Left ventricle myocardium inferior (tissue), 1 donor: ENCODE data around the gene TNIK. TPM values are rescaled to one million over a fixed set of nuclear protein-coding genes. Genes with fewer than 3 reads are reported as not detected.
"Not testable (repeated sequence)": the region's sequence is repeated elsewhere in the genome, so short reads cannot be mapped to it uniquely, and the experiment has no call there.

Source experiments
- DNase-seq: peaks from one replicate; pipeline ENCODE4 v3.0.0-alpha.2; 2020
- H3K27ac ChIP-seq: fragments of 200-600 bp; replicated peaks from 2 replicates; pipeline ENCODE4 v1.8.0; 2021
- H3K27me3 ChIP-seq: fragments of 200-600 bp; 2 replicates; pipeline ENCODE4 v1.8.0; 2021; ENCODE audit warnings: low read depth
- H3K36me3 ChIP-seq: fragments of 200-600 bp; 2 replicates; pipeline ENCODE4 v1.8.0; 2021
- H3K4me1 ChIP-seq: fragments of 200-600 bp; 2 replicates; pipeline ENCODE4 v1.8.0; 2021
- H3K4me3 ChIP-seq: fragments of 200-600 bp; 2 replicates; pipeline ENCODE4 v1.8.0; 2021; ENCODE audit warnings: mild to moderate bottlenecking, moderate library complexity
- H3K9me3 ChIP-seq: fragments of 200-600 bp; replicated peaks from 2 replicates; pipeline ENCODE4 v1.8.0; 2021
- intact Hi-C: fragments of 100-400 bp; cut with micrococcal nuclease; formaldehyde crosslinking; loops from one replicate; pipeline ENCODE4 v1.11.0; 2022
- total RNA-seq: library from RNA; stranded (reverse); fragmentation: NEBNext Ultra II Directional; extraction: Animal tissue kit (Norgen Biotek cat#: 25700); gene quantifications from one replicate; pipeline ENCODE4 v1.2.1, GENCODE V29; 2021
- TF ChIP-seq, protein P1 (sequence below): fragments of 200-600 bp; IDR thresholded peaks from 2 replicates; pipeline ENCODE4 v1.8.0; 2021; ENCODE audit warnings: antibody characterized with exemption, mild to moderate bottlenecking, borderline replicate concordance
- donor health status: DM: no; HTN: yes; CAD: no; lungs with severe emphysema.

TNIK gene
- total RNA-seq, 1 donor from 2014 or later: 28.6 TPM

DNA sequence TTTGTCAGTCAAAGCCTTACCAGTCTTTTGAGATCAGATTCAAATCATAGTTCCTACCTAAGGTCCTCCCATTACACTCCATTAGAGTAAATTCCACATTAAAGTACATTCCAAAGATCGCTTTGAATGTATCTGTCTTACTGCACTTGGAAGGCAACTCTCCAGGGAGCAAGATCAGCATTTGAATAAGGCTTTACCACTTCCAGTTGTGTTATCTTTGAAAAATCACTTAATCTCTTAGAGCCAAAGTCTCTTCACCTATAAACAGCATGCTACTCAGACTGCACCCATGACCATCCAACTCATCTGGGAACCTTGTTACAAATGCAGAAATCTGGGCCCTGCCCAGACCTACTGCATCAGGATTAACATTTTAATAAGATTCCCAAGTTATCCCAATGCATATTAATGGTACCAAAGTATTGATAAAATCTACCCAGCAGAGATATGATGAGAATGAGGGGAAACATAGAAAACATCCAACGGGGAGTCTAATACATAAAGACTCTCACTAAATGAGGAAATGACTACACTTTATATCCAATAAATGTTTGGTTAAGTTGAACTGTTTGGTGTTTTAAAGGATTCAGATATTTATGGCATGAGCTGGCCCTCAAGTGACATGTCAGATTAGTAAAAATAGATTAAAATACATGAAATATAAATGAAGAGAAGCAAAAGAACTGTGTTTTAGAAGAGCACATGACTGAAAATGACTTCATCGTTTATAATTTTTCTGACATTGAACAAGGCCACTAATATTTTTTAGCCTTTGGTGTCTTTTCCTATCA, 75.9 kb downstream of the TNIK start:
- no peaks in the 10 kb centered on the region for H3K9me3 ChIP-seq
- peaks cover 62% of the 10 kb centered on the region for H3K4me1 ChIP-seq
- H3K27me3 ChIP-seq: no peaks in the 10 kb centered on the region
- no peak overlapping the region for H3K4me3 ChIP-seq
- TF ChIP-seq, protein P1, sequence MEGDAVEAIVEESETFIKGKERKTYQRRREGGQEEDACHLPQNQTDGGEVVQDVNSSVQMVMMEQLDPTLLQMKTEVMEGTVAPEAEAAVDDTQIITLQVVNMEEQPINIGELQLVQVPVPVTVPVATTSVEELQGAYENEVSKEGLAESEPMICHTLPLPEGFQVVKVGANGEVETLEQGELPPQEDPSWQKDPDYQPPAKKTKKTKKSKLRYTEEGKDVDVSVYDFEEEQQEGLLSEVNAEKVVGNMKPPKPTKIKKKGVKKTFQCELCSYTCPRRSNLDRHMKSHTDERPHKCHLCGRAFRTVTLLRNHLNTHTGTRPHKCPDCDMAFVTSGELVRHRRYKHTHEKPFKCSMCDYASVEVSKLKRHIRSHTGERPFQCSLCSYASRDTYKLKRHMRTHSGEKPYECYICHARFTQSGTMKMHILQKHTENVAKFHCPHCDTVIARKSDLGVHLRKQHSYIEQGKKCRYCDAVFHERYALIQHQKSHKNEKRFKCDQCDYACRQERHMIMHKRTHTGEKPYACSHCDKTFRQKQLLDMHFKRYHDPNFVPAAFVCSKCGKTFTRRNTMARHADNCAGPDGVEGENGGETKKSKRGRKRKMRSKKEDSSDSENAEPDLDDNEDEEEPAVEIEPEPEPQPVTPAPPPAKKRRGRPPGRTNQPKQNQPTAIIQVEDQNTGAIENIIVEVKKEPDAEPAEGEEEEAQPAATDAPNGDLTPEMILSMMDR: no peak
- no peak overlapping the region for H3K27ac ChIP-seq
- no peak for DNase-seq
- intact Hi-C loops: no loop called here
- no peaks in the 10 kb centered on the region for H3K36me3 ChIP-seq

DNA sequence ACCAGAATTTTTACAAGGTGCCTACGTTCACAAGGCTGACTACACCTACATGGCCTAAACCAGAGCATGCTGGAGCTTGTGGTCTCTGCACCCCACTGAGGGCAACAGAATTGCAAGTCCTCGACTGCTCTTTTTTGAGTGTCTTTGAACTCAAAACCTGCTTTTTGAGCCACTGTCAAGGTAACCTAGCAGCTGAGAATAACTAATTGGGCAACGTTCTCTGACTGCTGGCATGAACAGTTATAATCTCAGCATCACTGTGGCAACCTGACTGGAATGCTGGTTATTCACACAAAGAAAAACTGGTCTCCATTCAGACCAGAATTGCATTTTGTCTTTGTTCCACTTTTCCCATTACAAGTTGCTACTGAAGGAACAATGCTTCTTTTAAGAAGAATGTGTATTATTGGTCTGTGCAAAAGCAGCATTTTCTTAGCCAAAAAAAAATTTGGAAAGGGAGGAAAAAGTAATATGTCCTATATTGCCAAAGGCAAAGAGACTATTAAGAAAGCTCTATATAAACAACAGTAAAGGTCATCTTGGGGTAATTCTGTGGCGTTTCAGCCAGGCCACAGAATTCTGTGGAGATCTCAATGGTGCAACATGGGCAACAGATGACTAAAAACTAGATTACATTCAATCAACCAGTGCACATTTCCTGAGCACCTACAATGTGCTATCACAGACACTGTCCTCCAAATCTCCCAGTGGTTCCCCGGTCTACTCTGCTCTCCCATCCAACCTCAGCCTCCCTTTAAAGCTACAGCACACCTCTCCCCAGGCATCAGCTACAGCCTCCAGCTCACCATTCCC, 76.8 kb downstream of the TNIK start:
- TF ChIP-seq, protein P1: no peak
- no peaks in the 10 kb centered on the region for H3K9me3 ChIP-seq
- intact Hi-C loops: no loop called here
- H3K4me1 ChIP-seq: peaks cover 67% of the 10 kb centered on the region
- no peaks in the 10 kb centered on the region for H3K27me3 ChIP-seq
- no peak overlapping the region for H3K4me3 ChIP-seq
- DNase-seq: no peak
- no peaks in the 10 kb centered on the region for H3K36me3 ChIP-seq
- no peak overlapping the region for H3K27ac ChIP-seq

DNA sequence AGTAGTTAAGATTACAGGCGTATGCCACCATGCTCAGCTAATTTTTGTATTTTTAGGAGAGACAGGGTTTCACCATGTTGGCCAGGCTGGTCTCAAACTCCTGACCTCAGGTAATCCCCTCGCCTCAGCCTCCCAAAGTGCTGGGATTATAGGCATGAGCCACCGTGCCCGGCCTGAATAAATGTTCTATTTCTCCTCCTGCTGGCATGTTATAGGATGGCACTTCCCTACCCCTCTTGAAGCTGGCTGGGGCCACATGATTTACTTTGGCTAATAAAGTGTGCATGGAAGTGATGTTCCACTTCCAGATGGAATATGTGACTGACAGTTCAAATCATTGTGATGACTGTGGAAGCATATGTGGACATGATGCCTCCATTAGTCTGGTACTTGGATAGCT, 77.9 kb downstream of the TNIK start:
- intact Hi-C loops, DNase-seq, H3K27ac ChIP-seq, H3K27me3 ChIP-seq, H3K4me3 ChIP-seq, H3K9me3 ChIP-seq, H3K36me3 ChIP-seq: not testable (repeated sequence)
- peaks cover 70% of the 10 kb centered on the region for H3K4me1 ChIP-seq

DNA sequence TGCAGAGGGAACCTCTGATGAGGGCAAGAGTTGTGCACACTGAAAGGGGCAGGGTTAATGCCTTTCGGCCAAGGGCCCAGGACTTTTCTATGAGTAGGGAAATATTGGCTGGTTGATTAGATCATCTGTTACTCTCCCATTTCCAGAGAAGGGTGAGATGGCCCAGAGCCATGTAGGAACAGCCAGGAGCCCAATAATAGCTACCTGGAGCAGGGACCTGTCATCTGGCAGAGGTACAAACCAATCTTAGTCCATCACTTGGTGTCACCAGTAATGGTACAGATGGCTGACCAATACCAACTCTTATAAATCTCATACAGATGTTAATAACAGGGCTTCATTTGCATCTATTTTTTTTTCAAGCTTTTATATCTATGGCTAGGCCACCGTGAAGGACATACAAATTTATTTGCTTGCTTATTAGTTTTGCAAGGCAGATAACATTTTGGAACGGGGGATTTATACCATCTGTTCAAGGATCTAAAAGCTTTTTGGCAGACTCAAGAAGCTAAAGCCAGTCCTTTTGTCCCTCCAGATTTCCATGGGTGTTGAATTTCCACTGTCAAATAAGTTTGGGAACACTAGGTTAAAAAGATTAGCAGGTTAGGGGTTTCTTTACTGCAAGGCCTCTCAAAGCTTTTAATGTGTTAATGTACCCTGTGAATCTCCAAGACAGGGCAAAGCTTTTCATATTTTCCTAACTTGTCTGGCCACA, 79.3 kb downstream of the TNIK start:
- H3K4me3 ChIP-seq: no peak overlapping the region
- peak overlapping the region; percentile 3 for H3K27ac ChIP-seq
- DNase-seq: no peak
- TF ChIP-seq, protein P1: no peak
- no peaks in the 10 kb centered on the region for H3K27me3 ChIP-seq
- H3K9me3 ChIP-seq: no peaks in the 10 kb centered on the region
- H3K4me1 ChIP-seq: peaks cover 75% of the 10 kb centered on the region
- H3K36me3 ChIP-seq: no peaks in the 10 kb centered on the region
- intact Hi-C loops: no loop called here

DNA sequence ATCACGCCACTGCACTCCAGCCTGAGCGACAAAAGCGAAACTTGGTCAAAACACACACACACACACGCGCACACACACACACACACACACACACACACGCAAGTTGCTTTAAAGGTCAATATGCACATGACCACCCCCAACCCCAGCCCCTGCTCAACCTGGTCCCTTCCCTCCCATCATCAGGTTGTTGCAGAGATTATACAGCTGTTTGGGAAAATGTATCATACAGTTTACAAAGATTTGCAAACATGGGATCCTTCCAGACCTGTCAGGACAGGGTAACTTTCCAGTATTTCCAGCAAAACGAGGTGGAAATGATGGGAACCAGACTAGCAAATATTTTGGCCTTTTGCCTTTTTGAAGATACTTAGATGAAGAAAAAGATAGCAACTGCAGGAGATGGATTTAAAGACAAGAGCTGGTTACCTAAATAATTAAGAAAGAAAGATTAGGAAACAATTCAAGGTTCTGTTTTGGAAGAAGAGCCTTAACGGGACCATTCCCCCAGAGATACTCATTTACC, 80.2 kb downstream of the TNIK start:
- H3K36me3 ChIP-seq: no peaks in the 10 kb centered on the region
- H3K27me3 ChIP-seq: no peaks in the 10 kb centered on the region
- H3K27ac ChIP-seq: no peak overlapping the region
- H3K9me3 ChIP-seq: no peaks in the 10 kb centered on the region
- no peak for DNase-seq
- no peak overlapping the region for H3K4me3 ChIP-seq
- peaks cover 83% of the 10 kb centered on the region for H3K4me1 ChIP-seq
- intact Hi-C loops: no loop called here
- TF ChIP-seq, protein P1: no peak
